Body of pancreas (tissue), 4 donors: ENCODE measurements around the gene SLC7A6OS. TPM values are rescaled to one million over a fixed set of nuclear protein-coding genes. Genes with fewer than 3 reads are reported as not detected.

Experiments
- ATAC-seq: fragments of 150-250 bp; one replicate; pipeline ENCODE4 v1.9.1; 2016
- DNase-seq, 4 donors: peaks; one replicate each; pipeline ENCODE4 v3.0.0-alpha.2; 2019
- H3K27ac ChIP-seq, 4 donors: fragments of 200-600 bp; sonication (generic); 1 replicate in 3 of 4; 2 replicates in 1 of 4; pipeline versions ENCODE4 v1.5.1 to v1.6.1; 2016 to 2019; ENCODE audit warnings: mild to moderate bottlenecking in 1 of 4, mixed read lengths in 1 of 4, moderate library complexity in 1 of 4
- H3K27me3 ChIP-seq, 2 donors: fragments of 200-600 bp; sonication (generic); one replicate each; pipeline ENCODE4 v1.6.0; 2016; ENCODE audit warnings: mild to moderate bottlenecking in 1 of 2
- H3K36me3 ChIP-seq, 2 donors: fragments of 200-600 bp; sonication (generic); replicated peaks in 1 of 2; 2 replicates each; pipeline ENCODE4 v1.5.1; 2016; ENCODE audit warnings: low read depth in 2 of 2; ENCODE audit not compliant: insufficient read depth in 1 of 2
- H3K4me1 ChIP-seq: fragments of 200-600 bp; sonication (generic); one replicate; pipeline ENCODE4 v1.6.0; 2016
- H3K4me3 ChIP-seq, 2 donors: fragments of 200-600 bp; sonication (generic); 1 replicate in 1 of 2; 2 replicates in 1 of 2; pipeline ENCODE4 v1.5.1; 2016 to 2019
- H3K9me3 ChIP-seq, 3 donors: fragments of 200-600 bp; sonication (generic); 1 replicate in 2 of 3; 2 replicates in 1 of 3; pipeline ENCODE4 v1.5.1; 2016
- CTCF ChIP-seq, 7 experiments: fragments of 450-650 bp in 4 of 7; fragments of 200-600 bp in 3 of 7; sonication (generic) in 3 of 7; IDR thresholded peaks; one replicate each; pipeline ENCODE4 v1.5.1; 2016 to 2019; ENCODE audit warnings: antibody characterized with exemption in 7 of 7
- POLR2A ChIP-seq, 3 donors: fragments of 450-650 bp; IDR thresholded peaks; one replicate each; pipeline ENCODE4 v1.6.1; 2016; ENCODE audit warnings: antibody characterized with exemption in 3 of 3, mild to moderate bottlenecking in 2 of 3
- WGBS, 2 donors: methylation state at CpG; one replicate each; pipeline ENCODE4 v1.1.5; 2017; 5-methylcytosine and 5-hydroxymethylcytosine counted together
- intact Hi-C: fragments of 100-400 bp; cut with DNase I; formaldehyde crosslinking; loops from one replicate; pipeline ENCODE4 v1.15.1; 2023
- total RNA-seq, 2 donors: library from RNA; depleted of rRNA; stranded (reverse); fragments of >200 nt; gene quantifications; one replicate each; pipeline ENCODE4 v1.1.0, GENCODE V29; 2016

SLC7A6OS gene
- total RNA-seq, 2 donors from 2014 or later: 13.0 to 32.3 TPM

- Histone ChIP-seq H3K27me3 (no peaks in the 10 kb centered on the region), H3K27ac (no peak overlapping the region), H3K36me3 (peaks cover 0 to 21% of the 10 kb centered on the region in 2 donors), H3K9me3 (no peaks in the 10 kb centered on the region), H3K4me3 (no peak overlapping the region), H3K4me1 (no peaks in the 10 kb centered on the region)
- WGBS, 2 donors: 90 to 92% methylated on average over 13 of the region's 13 CpGs
- TF ChIP-seq POLR2A (IDR thresholded peaks at IDR 0.05): no peak
- TF ChIP-seq CTCF (IDR thresholded peaks at IDR 0.05): no peak
- intact Hi-C loops: no loop called here
- ATAC-seq: no peak
- no peak for DNase-seq
These were observed 28.5 kb upstream of the SLC7A6OS start for GRCh38 chr16:68339214-68339613.

- WGBS, 2 donors: 86 to 91% methylated on average over 12 to 16 of the region's 16 CpGs
- no peaks in the 10 kb centered on the region for H3K9me3 ChIP-seq
- no peaks in the 10 kb centered on the region for H3K27me3 ChIP-seq
- TF ChIP-seq CTCF (IDR thresholded peaks at IDR 0.05) (no peak), POLR2A (IDR thresholded peaks at IDR 0.05) (no peak)
- H3K27ac ChIP-seq: no peak overlapping the region
- H3K4me1 ChIP-seq: no peaks in the 10 kb centered on the region
- ATAC-seq (no peak), DNase-seq (no peak)
- intact Hi-C loops: no loop called here
- H3K36me3 ChIP-seq: peaks cover 0 to 20% of the 10 kb centered on the region in 2 donors
- no peak overlapping the region for H3K4me3 ChIP-seq
These were observed 27.8 kb upstream of the SLC7A6OS start for GRCh38 chr16:68338326-68339119.

- no peak overlapping the region for H3K27ac ChIP-seq
- intact Hi-C loops: no loop called here
- H3K9me3 ChIP-seq: no peaks in the 10 kb centered on the region
- H3K4me1 ChIP-seq: no peaks in the 10 kb centered on the region
- ATAC-seq (no peak), DNase-seq (no peak)
- H3K4me3 ChIP-seq: no peak overlapping the region
- 72 to 78% methylated on average over 5 of the region's 5 CpGs for WGBS, 2 donors
- H3K36me3 ChIP-seq: peaks cover 0 to 19% of the 10 kb centered on the region in 2 donors
- H3K27me3 ChIP-seq: no peaks in the 10 kb centered on the region
- TF ChIP-seq POLR2A (IDR thresholded peaks at IDR 0.05) (no peak), CTCF (IDR thresholded peaks at IDR 0.05) (no peak)
These were observed 24.4 kb upstream of the SLC7A6OS start for GRCh38 chr16:68335175-68335574.

GRCh38 chr16:68332411-68333121 is 21.8 kb upstream of the SLC7A6OS start:
- 57 to 83% methylated on average over 7 of the region's 7 CpGs for WGBS, 2 donors
- H3K27ac ChIP-seq: peak overlapping the region in 1 of 4 donors; percentile 1
- H3K4me3 ChIP-seq: no peak overlapping the region
- DNase-seq (peak in 1 of 4 donors; percentile 71), ATAC-seq (no peak)
- intact Hi-C loops: no loop called here
- no peak for TF ChIP-seq POLR2A (IDR thresholded peaks at IDR 0.05)
- no peak for TF ChIP-seq CTCF (IDR thresholded peaks at IDR 0.05)
- peaks cover 0 to 6% of the 10 kb centered on the region in 2 donors for H3K36me3 ChIP-seq
- no peaks in the 10 kb centered on the region for H3K27me3 ChIP-seq
- no peaks in the 10 kb centered on the region for H3K9me3 ChIP-seq
- H3K4me1 ChIP-seq: no peaks in the 10 kb centered on the region
